Left lung (tissue), 10 donors: Measurements from ENCODE around the gene ISCA2. TPM values are rescaled to one million over a fixed set of nuclear protein-coding genes. Genes with fewer than 3 reads are reported as not detected.

Experiments
- ATAC-seq: fragments of 200-7000 bp; cut with Tn5 transposase; one replicate; pipeline ENCODE4 v1.9.1; 2020; ENCODE audit warnings: moderate library complexity
- DNase-seq, 4 donors: peaks; one replicate each; pipeline ENCODE4 v3.0.0-alpha.2; 2013 to 2020
- H3K27ac ChIP-seq, 2 donors: fragments of 200-600 bp; sonication (generic) in 1 of 2; one replicate each; pipeline versions ENCODE4 v1.5.0 to v1.8.0; 2020 to 2021
- H3K27me3 ChIP-seq, 2 donors: fragments of 200-600 bp; sonication (generic) in 1 of 2; one replicate each; pipeline versions ENCODE4 v1.5.0 to v1.8.0; 2020 to 2021
- H3K36me3 ChIP-seq, 2 donors: fragments of 200-600 bp; sonication (generic) in 1 of 2; one replicate each; pipeline versions ENCODE4 v1.5.0 to v1.8.0; 2020 to 2021
- H3K4me1 ChIP-seq, 2 donors: fragments of 200-600 bp; one replicate each; pipeline ENCODE4 v1.8.0; 2021
- H3K4me3 ChIP-seq, 2 donors: fragments of 200-600 bp; sonication (generic) in 1 of 2; one replicate each; pipeline versions ENCODE4 v1.5.0 to v1.8.0; 2020 to 2021; ENCODE audit warnings: mild to moderate bottlenecking in 1 of 2
- H3K9me3 ChIP-seq, 2 donors: fragments of 200-600 bp; sonication (generic) in 1 of 2; one replicate each; pipeline versions ENCODE4 v1.5.0 to v1.8.0; 2020 to 2021
- intact Hi-C, 2 donors: fragments of 100-400 bp; cut with DNase I; formaldehyde crosslinking; loops; one replicate each; pipeline versions ENCODE4 v1.11.2 to v1.14.2; 2022
- polyA plus RNA-seq, 6 donors: library from polyadenylated mRNA; unstranded; fragments of 120-200 nt; gene quantifications; one replicate each; pipeline ENCODE4 v1.2.1, GENCODE V29; 2013; ENCODE audit not compliant: insufficient read length in 6 of 6
- total RNA-seq, 2 donors: library from RNA; stranded (reverse); fragmentation: NEBNext Ultra II Directional; extraction: Animal tissue kit (Norgen Biotek cat#: 25700); gene quantifications; one replicate each; pipeline ENCODE4 v1.2.1, GENCODE V29; 2021
- TF ChIP-seq, protein P1 (sequence below), 2 donors: fragments of 200-600 bp; sonication (generic) in 1 of 2; IDR thresholded peaks; one replicate each; pipeline versions ENCODE4 v1.5.0 to v1.8.0; 2021; ENCODE audit warnings: antibody characterized with exemption in 2 of 2
- donor health status: DM: no; HTN: yes; CAD: no.
- donor health status: DM: no; HTN: no; CAD: no.

ISCA2 gene
- total and polyA plus RNA-seq, 8 donors: 22.7 to 35.2 (median 30.8) TPM

DNA sequence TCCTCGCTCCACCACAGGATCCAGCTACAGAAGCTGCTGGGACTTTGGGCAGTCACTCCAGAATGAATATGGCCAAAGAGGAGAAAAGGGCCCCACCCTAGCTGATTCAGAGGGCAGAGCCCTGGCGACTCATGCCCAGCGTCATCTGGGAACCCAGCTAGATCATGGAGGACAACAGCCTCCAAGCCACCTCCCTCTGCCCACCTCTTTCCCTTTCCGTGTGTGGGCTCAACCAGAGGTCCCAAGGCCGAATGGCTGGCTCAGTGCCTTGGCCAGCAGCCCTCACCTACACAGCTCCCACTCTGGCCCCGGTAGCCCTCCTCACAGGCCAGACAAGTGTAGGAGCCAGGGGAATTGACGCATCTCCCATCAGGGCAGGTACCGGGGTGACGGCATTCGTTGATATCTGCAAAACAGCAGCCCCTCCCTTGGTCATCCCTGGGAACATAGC, 17.4 kb downstream of the ISCA2 start:
- Histone ChIP-seq H3K4me1 (peaks cover 11 to 12% of the 10 kb centered on the region in 2 donors), H3K27me3 (peaks cover 0 to 8% of the 10 kb centered on the region in 2 donors), H3K27ac (no peak overlapping the region), H3K9me3 (no peaks in the 10 kb centered on the region), H3K4me3 (no peak overlapping the region), H3K36me3 (peaks cover 0 to 6% of the 10 kb centered on the region in 2 donors)
- intact Hi-C loops: no loop called here
- TF ChIP-seq, protein P1, sequence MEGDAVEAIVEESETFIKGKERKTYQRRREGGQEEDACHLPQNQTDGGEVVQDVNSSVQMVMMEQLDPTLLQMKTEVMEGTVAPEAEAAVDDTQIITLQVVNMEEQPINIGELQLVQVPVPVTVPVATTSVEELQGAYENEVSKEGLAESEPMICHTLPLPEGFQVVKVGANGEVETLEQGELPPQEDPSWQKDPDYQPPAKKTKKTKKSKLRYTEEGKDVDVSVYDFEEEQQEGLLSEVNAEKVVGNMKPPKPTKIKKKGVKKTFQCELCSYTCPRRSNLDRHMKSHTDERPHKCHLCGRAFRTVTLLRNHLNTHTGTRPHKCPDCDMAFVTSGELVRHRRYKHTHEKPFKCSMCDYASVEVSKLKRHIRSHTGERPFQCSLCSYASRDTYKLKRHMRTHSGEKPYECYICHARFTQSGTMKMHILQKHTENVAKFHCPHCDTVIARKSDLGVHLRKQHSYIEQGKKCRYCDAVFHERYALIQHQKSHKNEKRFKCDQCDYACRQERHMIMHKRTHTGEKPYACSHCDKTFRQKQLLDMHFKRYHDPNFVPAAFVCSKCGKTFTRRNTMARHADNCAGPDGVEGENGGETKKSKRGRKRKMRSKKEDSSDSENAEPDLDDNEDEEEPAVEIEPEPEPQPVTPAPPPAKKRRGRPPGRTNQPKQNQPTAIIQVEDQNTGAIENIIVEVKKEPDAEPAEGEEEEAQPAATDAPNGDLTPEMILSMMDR (IDR thresholded peaks at IDR 0.05): no peak
- ATAC-seq (no peak), DNase-seq (peak in 1 of 4 donors; percentile 31)

DNA sequence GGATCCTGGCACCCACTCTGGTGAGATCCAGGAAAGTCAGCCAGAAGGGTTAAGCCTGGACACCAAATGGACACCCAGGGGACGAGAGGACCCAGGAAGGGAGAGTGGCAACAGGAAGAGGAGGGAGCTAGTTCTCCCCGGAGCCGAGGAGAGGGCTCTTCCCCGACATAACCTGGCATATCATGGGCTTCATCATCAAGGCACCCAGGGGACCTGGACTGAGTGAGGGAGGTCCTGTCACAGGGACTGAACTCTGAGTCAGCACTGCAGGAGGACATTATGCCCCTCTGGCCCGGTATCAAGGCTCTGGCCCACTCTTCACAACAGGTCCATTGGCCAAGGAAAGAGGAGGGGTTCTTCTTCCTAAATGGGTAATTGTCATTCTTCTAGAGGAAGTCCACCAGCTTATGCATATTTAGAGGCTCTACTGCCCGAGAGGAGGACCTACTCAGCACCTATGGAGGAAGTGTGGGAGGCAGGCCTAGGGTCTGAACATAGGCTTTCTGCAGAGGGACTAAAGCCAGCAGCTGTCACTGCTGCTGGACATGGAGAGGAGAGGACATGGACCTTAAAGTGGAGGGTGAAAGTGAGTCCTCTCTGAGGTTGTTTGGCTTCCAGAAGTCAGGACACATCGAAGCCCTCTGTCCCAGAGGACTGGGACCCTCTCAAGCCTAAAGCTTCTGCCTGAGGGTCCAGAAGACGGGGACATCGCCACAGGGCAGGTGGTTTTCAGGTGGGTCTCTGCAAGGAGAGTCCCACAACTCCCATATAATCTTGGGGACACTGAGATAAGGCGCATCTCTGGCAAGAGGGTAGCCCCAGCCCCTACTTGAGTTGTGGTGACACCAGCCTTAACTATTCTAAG, 18.6 kb downstream of the ISCA2 start:
- no peaks in the 10 kb centered on the region for H3K9me3 ChIP-seq
- peaks cover 11 to 12% of the 10 kb centered on the region in 2 donors for H3K4me1 ChIP-seq
- ATAC-seq (no peak), DNase-seq (peak in 1 of 4 donors; percentile 22)
- peaks cover 0 to 8% of the 10 kb centered on the region in 2 donors for H3K27me3 ChIP-seq
- no peak overlapping the region for H3K27ac ChIP-seq
- TF ChIP-seq, protein P1 (IDR thresholded peaks at IDR 0.05): no peak
- no peaks in the 10 kb centered on the region for H3K36me3 ChIP-seq
- intact Hi-C loops: no loop called here
- H3K4me3 ChIP-seq: no peak overlapping the region

DNA sequence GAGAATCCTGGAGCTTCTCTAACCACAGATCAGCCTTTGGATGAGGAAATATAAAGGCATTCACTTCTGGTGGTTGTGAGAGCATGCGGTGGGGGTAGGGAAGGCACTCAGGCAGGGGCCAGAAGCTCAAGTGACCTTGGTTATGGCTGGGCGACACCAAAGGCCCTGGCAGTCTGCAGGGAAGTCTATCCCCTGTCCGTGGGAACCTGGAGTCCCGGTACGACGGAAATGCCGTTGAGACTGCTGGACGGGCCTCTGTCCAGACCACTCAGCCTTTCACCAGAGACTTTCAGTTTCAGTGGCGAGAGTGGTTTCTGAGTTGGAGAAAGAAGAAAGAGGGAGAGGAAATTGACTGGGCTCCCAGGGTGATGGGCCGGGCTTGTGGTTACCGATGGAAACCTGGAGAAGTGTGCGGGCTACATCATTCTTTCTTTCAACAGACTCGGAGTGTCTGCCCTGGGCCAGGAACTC, 20.9 kb downstream of the ISCA2 start:
- ATAC-seq: peak; percentile 52
- Histone ChIP-seq H3K27me3 (no peaks in the 10 kb centered on the region), H3K36me3 (no peaks in the 10 kb centered on the region), H3K4me3 (no peak overlapping the region), H3K4me1 (peaks cover 11 to 12% of the 10 kb centered on the region in 2 donors), H3K27ac (peak overlapping the region; percentile 13 to 63), H3K9me3 (no peaks in the 10 kb centered on the region)
- intact Hi-C loops: no loop called here
- DNase-seq: peak in 1 of 4 donors; percentile 56
- TF ChIP-seq, protein P1 (IDR thresholded peaks at IDR 0.05): no peak

DNA sequence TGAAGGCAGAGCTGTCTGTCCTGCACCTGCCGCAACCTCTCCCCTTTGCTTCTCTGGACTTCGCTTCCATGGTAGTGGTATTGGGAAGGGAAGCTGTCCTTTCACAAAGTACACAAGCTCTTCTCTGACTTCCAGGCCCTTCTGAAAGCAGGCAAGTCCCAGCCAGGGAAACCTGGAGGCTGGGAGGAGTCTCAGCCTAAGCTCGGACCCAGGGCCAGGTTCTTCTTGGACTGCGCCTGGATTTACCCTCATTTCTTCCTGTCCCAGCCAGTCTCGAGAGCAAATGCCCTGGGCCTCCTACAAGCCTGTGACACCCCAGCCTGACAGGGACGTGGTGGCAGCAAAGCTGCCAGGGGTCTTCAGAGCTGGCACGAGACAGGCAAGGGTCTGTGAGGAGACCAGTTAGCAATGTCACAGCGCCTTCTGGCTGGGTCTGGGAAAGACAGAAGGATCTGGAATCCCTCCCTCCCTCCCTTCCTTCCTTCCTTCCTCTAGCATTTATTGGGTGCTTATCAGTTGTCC, 22.4 kb downstream of the ISCA2 start:
- ATAC-seq (no peak), DNase-seq (no peak)
- no peak overlapping the region for H3K27ac ChIP-seq
- no peak overlapping the region for H3K4me3 ChIP-seq
- intact Hi-C loops: no loop called here
- no peaks in the 10 kb centered on the region for H3K36me3 ChIP-seq
- H3K4me1 ChIP-seq: peaks cover 11 to 12% of the 10 kb centered on the region in 2 donors
- no peaks in the 10 kb centered on the region for H3K27me3 ChIP-seq
- no peaks in the 10 kb centered on the region for H3K9me3 ChIP-seq
- TF ChIP-seq, protein P1 (IDR thresholded peaks at IDR 0.05): no peak
